Natural killer cell (primary cell): ENCODE measurements around the gene CCDC73. TPM values are rescaled to one million over a fixed set of nuclear protein-coding genes. Genes with fewer than 3 reads are reported as not detected.

Experiments
- ATAC-seq, 3 donors: fragments of 150-1000 bp in 2 of 3; fragments of 200-7000 bp in 1 of 3; cut with Tn5 transposase; 1 replicate in 1 of 3; 2 replicates in 2 of 3; pipeline ENCODE4 v1.10.0; 2021; ENCODE audit warnings: mild to moderate bottlenecking in 2 of 3, moderate library complexity in 2 of 3
- DNase-seq, 2 donors: peaks; one replicate each; pipeline versions ENCODE4 v3.0.0 to v3.0.0-alpha.2; 2013 to 2021; ENCODE audit warnings: mixed read lengths in 1 of 2
- H3K27ac ChIP-seq: one replicate; pipeline ENCODE4 v1.5.1; 2013; ENCODE audit warnings: mild to moderate bottlenecking, low read length
- H3K27me3 ChIP-seq: one replicate; pipeline ENCODE4 v1.6.1; 2013; ENCODE audit warnings: low read length; ENCODE audit not compliant: control insufficient read depth, insufficient read depth
- H3K36me3 ChIP-seq: one replicate; pipeline ENCODE4 v1.6.1; 2013; ENCODE audit warnings: low read length; ENCODE audit not compliant: control insufficient read depth, insufficient read depth
- H3K4me1 ChIP-seq: one replicate; pipeline ENCODE4 v1.6.1; 2013; ENCODE audit warnings: low read length; ENCODE audit not compliant: control insufficient read depth, insufficient read depth
- H3K4me3 ChIP-seq: one replicate; pipeline ENCODE4 v1.5.1; 2013; ENCODE audit warnings: low read length
- H3K9me3 ChIP-seq: one replicate; pipeline ENCODE4 v1.6.1; 2013; ENCODE audit warnings: low read length; ENCODE audit not compliant: control insufficient read depth, insufficient read depth
- H3K27ac Mint-ChIP-seq, 2 donors: one replicate each; pipeline ENCODE4 v1.8.0; 2022; ENCODE audit warnings: mild to moderate bottlenecking in 2 of 2, mixed read lengths in 2 of 2, moderate library complexity in 1 of 2
- H3K27me3 Mint-ChIP-seq, 2 donors: one replicate each; pipeline ENCODE4 v1.8.0; 2022; ENCODE audit warnings: low read depth in 2 of 2, mixed read lengths in 2 of 2
- H3K36me3 Mint-ChIP-seq: one replicate; pipeline ENCODE4 v1.8.0; 2022; ENCODE audit warnings: mixed read lengths
- H3K4me1 Mint-ChIP-seq, 2 donors: one replicate each; pipeline ENCODE4 v1.8.0; 2022; ENCODE audit warnings: mixed read lengths in 2 of 2
- H3K4me3 Mint-ChIP-seq: one replicate; pipeline ENCODE4 v1.8.0; 2022; ENCODE audit warnings: mild to moderate bottlenecking, moderate library complexity, mixed read lengths
- H3K9me3 Mint-ChIP-seq, 2 donors: one replicate each; pipeline ENCODE4 v1.8.0; 2022; ENCODE audit warnings: mixed read lengths in 2 of 2
- CTCF ChIP-seq: fragments of 200-600 bp; IDR thresholded peaks from one replicate; pipeline ENCODE4 v1.8.0; 2022; ENCODE audit warnings: antibody characterized with exemption
- WGBS: methylation state at CpG from one replicate; pipeline ENCODE4 v1.1.7; 2013; ENCODE audit warnings: missing lambda C conversion rate; ENCODE audit not compliant: insufficient coverage; 5-methylcytosine and 5-hydroxymethylcytosine counted together
- intact Hi-C: fragments of 100-400 bp; cut with micrococcal nuclease; formaldehyde crosslinking; loops from one replicate; pipeline ENCODE4 v1.14.2; 2022
- total RNA-seq, 4 donors: library from RNA; stranded (reverse); fragments of 120-200 nt in 1 of 4; gene quantifications; one replicate each; pipeline versions ENCODE4 v1.2.3 to v1.2.4, GENCODE V29; 2013 to 2022

Gene CCDC73
- total RNA-seq, 3 donors from 2014 or later (not counting 1 experiment from before 2014, with no cell fraction given): not detected

GRCh38 chr11:32821917-32822560 lies 27.6 kb upstream of the CCDC73 start:
- no peak overlapping the region for H3K27ac ChIP-seq
- no peak for TF ChIP-seq CTCF
- no peaks in the 10 kb centered on the region for H3K27me3 ChIP-seq
- WGBS: 69% methylated on average over 3 of the region's 5 CpGs
- H3K4me3 ChIP-seq: no peak overlapping the region
- no peaks in the 10 kb centered on the region for H3K4me1 ChIP-seq
- no peaks in the 10 kb centered on the region for H3K36me3 ChIP-seq
- Mint-ChIP-seq H3K36me3 (no peaks in the 10 kb centered on the region), H3K4me1 (no peaks in the 10 kb centered on the region), H3K4me3 (no peak overlapping the region), H3K9me3 (no peaks in the 10 kb centered on the region), H3K27me3 (peaks cover 0 to 7% of the 10 kb centered on the region in 2 donors), H3K27ac (no peak overlapping the region)
- intact Hi-C loops: no loop called here
- ATAC-seq: no peak
- H3K9me3 ChIP-seq: no peaks in the 10 kb centered on the region
- DNase-seq: no peak

- DNase-seq (no peak), ATAC-seq (no peak)
- no peak for TF ChIP-seq CTCF
- Mint-ChIP-seq H3K27ac (no peak overlapping the region), H3K4me3 (no peak overlapping the region), H3K9me3 (no peaks in the 10 kb centered on the region), H3K4me1 (no peaks in the 10 kb centered on the region), H3K27me3 (peaks cover 0 to 7% of the 10 kb centered on the region in 2 donors), H3K36me3 (no peaks in the 10 kb centered on the region)
- Histone ChIP-seq H3K27me3 (no peaks in the 10 kb centered on the region), H3K27ac (no peak overlapping the region), H3K36me3 (no peaks in the 10 kb centered on the region), H3K9me3 (no peaks in the 10 kb centered on the region), H3K4me1 (no peaks in the 10 kb centered on the region), H3K4me3 (no peak overlapping the region)
- intact Hi-C loops: no loop called here
Observed at GRCh38 chr11:32821517-32821916, 27.1 kb upstream of the CCDC73 start.

- Histone ChIP-seq H3K9me3 (no peaks in the 10 kb centered on the region), H3K27me3 (no peaks in the 10 kb centered on the region), H3K27ac (no peak overlapping the region), H3K36me3 (no peaks in the 10 kb centered on the region), H3K4me1 (no peaks in the 10 kb centered on the region), H3K4me3 (no peak overlapping the region)
- intact Hi-C loops: no loop called here
- ATAC-seq (no peak), DNase-seq (no peak)
- peaks cover 0 to 7% of the 10 kb centered on the region in 2 donors for H3K27me3 Mint-ChIP-seq
- H3K9me3 Mint-ChIP-seq: no peaks in the 10 kb centered on the region
- no peaks in the 10 kb centered on the region for H3K4me1 Mint-ChIP-seq
- H3K4me3 Mint-ChIP-seq: no peak overlapping the region
- TF ChIP-seq CTCF: no peak
- no peak overlapping the region for H3K27ac Mint-ChIP-seq
- H3K36me3 Mint-ChIP-seq: no peaks in the 10 kb centered on the region
Observed at GRCh38 chr11:32820497-32820896, 26.0 kb upstream of the CCDC73 start.

- Mint-ChIP-seq H3K27ac (no peak overlapping the region), H3K27me3 (peaks cover 0 to 7% of the 10 kb centered on the region in 2 donors), H3K4me3 (no peak overlapping the region), H3K4me1 (no peaks in the 10 kb centered on the region), H3K36me3 (no peaks in the 10 kb centered on the region), H3K9me3 (no peaks in the 10 kb centered on the region)
- no peaks in the 10 kb centered on the region for H3K9me3 ChIP-seq
- ATAC-seq: no peak
- WGBS: no CpG with 5 or more reads among the region's 2 CpGs
- H3K4me1 ChIP-seq: no peaks in the 10 kb centered on the region
- intact Hi-C loops: no loop called here
- no peak for TF ChIP-seq CTCF
- H3K4me3 ChIP-seq: no peak overlapping the region
- no peaks in the 10 kb centered on the region for H3K27me3 ChIP-seq
- no peak overlapping the region for H3K27ac ChIP-seq
- no peak for DNase-seq
- H3K36me3 ChIP-seq: no peaks in the 10 kb centered on the region
Observed at GRCh38 chr11:32819187-32819586, 24.7 kb upstream of the CCDC73 start.
